COLO829 (cell line): ENCODE results near the gene ARVCF.

Experiments used
- DNase-seq: peaks from one replicate; pipeline ENCODE4 v3.0.0; 2012; ENCODE audit warnings: low spot score

Gene ARVCF, protein sequence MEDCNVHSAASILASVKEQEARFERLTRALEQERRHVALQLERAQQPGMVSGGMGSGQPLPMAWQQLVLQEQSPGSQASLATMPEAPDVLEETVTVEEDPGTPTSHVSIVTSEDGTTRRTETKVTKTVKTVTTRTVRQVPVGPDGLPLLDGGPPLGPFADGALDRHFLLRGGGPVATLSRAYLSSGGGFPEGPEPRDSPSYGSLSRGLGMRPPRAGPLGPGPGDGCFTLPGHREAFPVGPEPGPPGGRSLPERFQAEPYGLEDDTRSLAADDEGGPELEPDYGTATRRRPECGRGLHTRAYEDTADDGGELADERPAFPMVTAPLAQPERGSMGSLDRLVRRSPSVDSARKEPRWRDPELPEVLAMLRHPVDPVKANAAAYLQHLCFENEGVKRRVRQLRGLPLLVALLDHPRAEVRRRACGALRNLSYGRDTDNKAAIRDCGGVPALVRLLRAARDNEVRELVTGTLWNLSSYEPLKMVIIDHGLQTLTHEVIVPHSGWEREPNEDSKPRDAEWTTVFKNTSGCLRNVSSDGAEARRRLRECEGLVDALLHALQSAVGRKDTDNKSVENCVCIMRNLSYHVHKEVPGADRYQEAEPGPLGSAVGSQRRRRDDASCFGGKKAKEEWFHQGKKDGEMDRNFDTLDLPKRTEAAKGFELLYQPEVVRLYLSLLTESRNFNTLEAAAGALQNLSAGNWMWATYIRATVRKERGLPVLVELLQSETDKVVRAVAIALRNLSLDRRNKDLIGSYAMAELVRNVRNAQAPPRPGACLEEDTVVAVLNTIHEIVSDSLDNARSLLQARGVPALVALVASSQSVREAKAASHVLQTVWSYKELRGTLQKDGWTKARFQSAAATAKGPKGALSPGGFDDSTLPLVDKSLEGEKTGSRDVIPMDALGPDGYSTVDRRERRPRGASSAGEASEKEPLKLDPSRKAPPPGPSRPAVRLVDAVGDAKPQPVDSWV

DNA sequence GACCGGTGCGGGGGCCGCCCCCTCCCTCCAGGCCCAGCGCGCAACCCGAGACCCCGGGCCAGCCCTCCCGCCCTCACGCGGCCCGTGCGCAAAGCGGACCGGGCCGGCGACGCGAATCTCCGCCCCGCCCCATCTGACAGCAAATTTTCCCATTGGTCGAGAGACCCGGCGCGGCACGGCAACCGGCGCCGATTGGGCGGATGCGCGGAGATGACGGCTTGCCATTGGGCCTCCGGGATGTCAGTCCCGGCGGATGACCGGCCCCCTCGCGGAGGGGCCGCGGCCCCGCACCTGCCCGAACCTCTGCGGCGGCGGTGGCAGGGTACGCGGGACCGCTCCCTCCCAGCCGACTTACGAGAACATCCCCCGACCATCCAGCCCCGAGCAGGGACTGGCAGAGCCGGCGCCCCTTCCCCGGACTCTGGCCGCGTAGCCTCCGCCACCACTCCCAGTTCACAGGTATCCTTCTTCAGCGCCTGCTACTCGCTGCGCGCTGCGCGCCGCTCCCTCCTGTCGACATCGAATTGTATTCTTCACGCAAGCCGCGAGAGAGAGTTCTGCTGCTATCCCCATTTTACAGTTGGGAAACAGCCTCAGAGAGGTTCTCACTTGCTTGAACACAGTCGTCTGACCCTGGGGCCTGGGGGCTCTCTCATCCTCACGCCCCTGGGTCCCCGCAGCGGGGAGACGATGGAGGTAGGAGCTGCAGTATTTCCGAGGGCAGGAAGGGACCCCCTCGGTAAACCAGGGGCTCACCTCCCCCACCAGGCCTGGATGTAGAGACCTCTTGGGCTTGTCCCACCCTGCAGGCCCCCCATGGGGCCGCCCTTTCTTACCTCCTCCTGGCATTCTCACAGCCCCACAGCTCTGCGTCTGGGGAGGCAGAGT is at the start of gene ARVCF:
Gene ARVCF, minus strand, starts transcription at position 90 of the 888 bp plus-strand sequence. CDS start 26,029 bp downstream, outside the sequence.
- DNase-seq = peak; percentile 98

DNA sequence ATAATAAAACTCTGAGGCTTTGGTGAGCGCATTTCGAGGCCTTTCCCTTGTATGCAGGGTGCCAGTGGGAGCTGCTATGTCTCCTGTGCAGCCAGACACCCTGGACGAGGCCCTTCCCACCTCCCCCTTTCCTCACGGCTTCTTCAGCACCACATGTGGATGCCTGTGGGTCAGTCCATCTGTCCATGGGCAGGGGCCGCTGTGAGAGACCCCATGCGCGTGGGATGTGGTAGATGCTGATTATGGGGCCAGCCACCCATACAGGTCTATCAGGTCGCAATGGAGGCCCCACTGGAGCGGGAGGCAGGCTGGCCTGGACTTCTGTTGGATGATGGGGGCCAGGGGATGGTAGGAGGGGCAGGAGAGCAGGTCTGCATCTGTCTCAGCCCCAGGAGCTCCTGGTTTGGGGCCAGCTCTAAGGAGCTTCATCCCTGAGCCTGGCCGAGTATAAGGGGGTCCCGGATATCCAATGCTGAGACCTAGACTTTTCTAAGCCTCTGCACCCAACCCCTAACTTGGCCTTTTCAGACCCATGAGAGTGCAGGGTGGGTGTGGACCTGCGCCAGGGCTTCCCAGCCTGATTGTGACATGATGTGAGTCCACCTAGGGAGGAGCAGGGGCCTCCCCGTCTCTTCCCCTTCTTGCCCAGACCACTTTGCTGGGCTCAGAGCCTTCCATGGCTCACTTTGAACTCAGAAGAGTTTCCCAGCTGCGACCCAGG is 49.4 kb upstream of the ARVCF start:
- no peak for DNase-seq

DNA sequence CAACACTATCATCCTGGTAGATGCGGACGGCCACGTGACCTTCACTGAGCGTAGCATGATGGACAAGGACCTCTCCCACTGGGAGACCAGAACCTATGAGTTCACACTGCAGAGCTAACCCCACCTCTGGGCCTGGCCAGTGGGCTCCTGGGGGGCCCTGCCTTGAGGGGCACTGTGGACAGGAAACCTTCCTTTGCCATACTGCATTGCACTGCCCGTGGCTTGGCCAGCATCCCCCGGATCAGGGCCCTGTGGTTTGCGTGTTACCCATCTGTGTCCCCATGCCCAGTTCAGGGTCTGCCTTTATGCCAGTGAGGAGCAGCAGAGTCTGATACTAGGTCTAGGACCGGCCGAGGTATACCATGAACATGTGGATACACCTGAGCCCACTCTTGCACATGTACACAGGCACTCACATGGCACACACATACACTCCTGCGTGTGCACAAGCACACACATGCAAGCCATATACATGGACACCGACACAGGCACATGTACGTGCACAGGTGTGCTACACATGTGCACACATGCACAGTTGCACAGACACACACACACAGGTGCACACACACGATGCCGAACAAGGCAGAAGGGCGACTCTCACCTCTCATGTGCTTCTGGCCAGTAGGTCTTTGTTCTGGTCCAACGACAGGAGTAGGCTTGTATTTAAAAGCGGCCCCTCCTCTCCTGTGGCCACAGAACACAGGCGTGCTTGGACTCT is 48.1 kb upstream of the ARVCF start:
- no peak for DNase-seq

DNA sequence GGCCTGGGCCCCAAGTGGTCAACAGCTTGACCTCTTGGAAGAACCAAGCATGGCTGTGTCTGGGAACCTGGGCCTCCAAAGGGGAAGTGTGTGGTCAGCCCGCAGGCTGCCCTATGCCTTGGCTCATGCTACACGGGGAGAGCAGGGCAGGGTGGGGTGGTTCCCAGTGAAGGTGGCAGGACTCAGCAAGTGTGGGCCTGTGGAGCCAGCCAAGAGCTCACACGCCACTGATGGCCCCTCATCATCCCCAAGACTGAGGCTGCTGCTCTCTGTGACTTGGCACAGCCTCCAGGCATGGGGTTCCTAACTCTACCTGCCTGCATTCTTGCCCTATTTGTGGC is 47.5 kb upstream of the ARVCF start:
- DNase-seq = no peak

DNA sequence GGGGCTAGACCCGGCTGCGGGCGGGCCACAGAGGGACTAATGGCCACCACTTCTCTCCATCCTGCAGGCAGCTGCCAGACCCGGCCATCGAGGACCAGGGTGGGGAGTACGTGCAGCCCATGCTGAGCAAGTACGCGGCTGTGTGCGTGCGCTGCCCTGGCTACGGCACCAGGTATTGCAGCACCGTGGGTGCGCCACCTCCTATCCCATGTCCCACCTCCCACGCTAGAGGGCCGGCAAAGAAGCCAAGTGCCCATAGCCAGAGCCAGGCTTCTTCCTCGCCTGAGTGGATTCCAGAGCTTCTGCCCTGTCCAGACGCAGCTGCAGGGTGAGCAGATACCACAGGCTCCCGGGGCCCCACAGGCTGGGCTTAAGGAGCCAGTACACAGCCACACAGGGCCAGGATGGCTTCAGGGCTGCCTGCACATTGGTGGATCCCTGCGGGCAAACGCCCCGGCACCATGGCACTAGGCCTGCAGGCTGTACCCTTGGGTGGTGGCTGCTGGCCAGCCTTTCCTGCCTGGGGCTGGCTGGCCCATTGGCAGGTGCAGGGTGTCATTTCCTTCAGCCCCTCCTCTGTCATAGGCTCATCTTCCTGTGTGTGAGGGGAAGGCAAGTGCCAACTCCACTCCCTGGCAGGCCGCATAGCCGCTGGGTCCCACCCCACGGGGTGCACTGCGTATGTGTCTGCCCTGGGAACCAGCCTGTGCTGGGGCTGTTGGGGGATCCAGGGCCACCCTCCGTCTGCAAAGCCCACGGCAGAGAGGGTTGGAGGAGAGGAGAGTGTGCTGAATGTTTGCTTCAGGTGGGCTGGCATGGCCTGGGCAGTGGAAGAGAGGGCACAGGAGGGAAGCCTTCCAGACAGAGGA is 46.9 kb upstream of the ARVCF start:
- DNase-seq = no peak

DNA sequence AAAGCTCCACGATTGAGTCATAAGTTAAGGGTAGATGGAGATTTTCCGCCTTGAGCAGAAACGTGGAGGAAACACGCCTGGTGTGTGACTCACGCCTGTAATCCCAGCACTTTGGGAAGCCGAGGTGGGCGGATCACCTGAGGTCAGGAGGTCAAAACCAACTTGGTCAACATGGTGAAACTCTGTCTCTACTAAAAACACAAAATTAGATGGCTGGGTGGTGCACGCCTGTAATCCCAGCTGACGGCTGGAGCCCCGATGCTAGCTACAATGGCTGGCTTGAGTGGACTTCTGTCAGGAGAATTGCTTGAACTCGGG is 46.1 kb upstream of the ARVCF start:
- peak; percentile 47 for DNase-seq

DNA sequence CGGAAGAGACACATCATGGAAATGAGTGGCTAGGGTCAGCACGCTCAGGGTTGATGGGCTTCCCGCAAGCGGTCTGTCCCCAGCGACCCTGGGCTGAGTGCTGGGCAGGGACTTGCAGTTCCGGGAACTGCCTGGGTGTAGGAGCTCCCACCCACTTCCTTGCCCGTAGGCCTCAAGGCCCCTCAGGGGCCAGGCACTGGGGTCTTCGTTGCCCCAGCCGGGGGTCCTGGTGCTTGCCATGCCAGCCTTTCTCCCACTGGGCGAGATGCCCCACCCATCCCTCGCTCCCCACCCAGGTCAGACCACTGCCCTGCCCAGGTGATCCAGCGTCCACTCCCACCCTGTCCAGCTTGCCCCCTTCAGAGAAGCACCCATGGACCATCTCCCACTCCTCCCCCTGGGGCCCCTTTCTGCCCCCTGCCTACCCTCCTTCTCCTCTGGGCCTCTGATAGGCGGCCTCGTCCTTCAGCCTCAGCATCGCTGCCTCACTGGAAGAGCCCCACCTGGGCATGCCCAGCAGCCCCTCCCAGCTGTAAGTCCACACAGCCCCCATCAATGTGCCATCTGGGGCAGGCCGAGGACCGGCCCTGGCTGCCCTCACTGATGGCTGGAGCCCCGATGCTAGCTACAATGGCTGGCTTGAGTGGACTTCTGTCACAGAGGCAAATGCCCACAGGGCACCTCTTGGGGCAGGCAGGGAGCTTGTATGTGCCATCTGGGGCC is 45.6 kb upstream of the ARVCF start:
- DNase-seq = no peak

DNA sequence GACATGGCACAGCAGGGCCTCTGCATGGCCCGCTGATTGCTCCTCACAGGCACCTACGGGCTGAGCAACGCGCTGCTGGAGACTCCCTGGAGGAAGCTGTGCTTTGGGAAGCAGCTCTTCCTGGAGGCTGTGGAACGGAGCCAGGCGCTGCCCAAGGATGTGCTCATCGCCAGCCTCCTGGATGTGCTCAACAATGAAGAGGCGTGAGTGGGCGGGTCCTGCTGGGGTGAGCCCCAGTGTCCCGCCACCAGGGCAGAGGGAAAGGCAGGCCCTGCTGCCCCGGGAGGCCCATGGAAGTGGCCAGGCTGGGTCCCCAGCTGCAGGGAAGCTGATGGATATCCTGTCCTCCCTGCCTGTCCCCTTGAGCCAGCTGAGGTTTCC is 44.8 kb upstream of the ARVCF start:
- no peak for DNase-seq

DNA sequence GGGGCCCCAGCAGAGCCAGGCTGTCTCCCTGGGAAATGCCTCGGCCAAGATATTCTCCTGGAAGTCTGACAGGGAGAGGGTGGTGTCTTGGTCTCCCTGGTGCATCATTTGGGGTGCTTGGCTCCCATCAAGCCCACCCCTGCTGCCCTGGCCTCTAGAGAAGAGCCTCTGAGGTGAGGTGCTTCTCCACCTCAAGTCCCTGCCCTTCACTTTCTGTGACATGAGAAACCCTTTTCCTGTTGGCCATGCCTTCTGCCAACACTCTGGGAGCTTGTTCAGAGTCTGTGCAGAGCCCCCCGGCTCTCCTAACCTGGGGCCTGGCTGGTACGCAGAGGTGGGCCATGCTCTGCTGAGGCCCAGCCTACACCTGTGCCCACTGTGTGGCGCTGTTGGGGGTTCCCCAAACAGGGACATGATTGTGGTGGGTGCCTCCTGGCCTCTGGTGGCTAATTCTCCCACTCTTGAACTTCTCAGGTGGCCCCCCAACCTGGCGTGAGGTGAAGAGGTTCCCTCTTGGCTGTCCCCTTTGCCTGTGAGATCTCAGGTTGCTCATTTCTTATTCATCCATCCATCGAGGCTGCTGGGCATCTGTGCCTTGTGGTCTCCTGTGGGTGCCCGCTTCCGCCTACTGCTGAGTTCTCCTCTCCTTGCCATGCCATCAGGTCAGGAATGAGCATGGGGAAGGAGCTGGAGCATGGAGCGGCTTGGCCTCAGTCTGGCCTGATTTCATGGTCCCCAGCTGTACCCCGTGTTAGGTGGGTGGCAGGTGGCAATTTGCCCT is 44.3 kb upstream of the ARVCF start:
- DNase-seq = no peak

DNA sequence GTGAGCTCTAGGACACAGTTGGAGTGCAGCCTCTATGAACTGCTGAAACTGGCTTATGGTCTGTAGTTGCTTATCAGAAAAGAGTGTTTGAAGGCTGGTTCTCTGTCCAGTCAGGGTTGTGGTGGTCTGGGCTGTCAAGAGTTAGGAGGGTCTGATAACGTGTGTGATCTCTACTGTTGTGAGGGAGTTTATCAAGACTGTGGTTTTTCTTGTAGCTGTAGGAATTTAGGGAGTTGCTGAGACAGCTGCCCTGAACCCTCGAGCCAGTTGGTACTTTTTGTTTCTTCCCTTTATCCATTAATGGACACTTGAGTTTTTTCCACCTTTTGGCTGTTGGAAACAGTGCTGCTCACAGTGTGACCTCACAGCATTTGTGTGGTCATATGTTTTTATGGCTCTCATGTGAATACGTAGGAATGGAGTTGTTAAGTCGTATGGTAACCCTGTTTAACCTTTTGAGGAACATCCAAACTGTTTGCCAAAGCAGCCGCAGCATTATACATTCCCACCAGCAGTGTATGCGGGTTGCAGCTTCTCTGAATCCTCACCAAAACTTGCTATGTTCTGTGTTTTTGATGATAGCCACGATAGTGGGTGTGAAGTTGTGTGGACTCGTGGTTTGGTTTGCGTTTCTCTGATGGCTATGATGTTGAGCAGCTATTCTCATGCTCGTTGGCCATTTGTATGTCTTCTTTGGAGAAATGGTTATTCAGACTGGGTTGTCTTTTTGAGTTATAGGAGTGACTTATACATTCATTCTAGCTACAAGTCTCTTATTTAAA is 42.6 kb upstream of the ARVCF start:
- no peak for DNase-seq

DNA sequence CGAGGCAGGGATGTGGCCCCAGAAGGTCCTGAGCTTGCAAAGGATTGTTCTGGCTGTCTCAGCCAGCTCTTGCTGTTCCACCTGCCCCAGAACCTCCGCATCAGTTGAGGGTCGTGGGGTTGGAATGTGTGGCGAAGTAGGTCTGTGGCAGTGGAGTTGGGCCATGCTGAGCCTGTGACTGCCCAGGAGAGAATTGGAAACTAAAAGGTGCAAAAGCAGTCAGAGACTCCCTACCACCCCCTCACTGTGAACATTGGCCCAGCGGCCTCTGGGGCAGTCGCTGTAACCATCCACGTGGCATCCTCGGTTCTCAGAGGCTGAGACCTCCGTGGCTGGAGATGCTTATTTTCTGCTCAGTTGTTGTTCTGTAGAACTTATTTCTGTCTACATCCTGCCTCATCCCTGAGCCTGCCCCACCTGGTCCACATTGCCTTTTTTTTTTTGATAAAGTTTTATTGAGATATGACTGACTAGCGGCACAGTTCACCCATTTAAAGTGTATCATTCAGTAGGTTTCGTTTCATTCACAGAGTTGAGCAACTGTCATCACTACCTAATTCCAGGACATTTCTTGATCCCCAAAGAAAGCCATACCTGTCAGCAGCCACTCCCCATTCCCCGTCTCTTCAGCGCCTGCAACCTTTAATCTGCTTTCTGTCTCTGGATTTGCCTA is 41.1 kb upstream of the ARVCF start:
- no peak for DNase-seq

DNA sequence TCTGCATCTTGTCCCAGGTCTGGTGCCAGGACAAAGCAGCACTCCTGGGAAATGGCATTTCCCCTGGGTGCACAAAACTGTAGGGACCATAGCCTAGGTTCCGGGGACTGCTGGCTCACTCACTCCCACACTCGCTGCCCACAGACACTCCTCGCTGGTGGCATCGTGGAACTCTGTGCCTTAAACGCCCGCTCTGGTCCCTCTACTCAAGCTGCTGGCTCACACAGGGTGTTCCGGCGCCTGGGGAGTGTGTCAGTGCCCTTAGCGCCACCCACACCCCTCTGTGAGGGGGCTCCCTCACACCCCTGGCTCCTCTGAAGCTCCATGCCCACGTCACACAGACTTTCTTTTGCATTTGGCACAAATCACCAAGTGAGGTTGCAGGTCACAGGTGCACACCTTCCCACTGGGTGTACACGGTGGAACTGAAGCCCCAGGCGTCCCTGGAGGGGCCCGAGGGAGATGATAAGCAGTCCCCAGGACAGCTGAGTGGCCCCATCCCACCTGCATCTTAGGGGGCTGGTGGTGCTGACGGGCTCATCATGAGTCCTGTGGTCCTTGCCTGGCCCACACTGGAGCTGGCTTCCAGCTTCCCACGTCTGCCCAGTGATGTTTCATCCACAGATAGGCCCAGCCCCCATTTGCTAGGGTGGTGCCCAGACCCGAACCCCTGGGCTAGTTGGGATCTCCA is 40.2 kb upstream of the ARVCF start:
- no peak for DNase-seq

DNA sequence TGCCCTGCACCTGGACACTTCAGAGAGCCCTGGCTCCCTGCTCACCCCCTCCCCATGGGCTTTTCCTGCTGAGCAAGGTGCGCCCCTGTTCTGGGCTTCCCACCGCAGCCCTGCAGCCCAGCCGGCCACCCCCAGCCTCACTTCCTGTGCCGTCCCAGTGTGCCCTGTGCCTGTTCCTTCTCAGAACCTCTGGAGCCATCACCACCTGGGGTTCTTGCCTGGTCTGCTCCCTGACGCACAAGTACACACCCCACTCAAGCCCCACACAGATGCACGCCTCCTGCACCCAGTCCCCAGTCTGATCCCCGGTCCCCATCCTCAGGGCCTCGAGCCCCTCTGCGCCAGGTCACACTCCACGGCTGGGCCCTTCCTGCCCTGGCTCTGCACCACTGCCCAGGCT is 39.5 kb upstream of the ARVCF start:
- no peak for DNase-seq

DNA sequence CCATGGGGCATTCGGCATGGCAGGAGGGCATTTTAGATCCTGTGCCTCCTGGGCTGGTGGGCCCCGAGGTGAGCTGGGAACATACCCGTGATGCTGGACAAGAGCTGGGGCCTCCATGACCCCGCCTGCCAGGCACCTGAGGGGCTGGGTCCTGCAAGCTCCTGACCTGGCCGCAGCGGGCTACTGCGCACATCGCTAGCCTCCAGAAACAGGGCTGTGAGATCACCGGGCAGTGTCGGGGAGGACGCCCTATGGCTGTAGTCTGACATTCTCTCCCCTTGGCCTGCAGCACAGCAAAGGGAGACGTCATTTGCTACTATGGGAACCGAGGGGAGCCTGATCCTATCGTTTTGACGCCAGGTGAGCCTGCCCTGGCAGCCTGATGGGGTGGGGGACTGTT is 39.0 kb upstream of the ARVCF start:
- no peak for DNase-seq

DNA sequence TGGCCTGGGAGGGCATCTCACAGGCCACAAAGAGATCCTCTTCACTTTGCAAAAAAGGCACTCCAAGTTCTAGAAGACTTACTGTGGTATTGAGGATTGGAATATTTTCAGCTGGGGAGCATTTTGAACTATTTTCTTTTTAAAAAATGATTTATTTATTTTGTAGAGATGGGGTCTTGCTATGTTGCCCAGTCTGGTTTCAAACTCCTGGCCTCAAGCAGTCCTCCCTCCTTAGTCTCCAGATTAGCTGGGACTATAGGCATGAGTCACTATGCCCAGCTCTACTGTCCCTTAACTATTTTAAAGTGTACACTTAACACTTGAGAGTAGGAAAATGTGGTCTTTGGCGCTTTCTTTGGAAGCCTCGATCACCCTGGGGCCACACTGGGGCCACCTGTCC is 38.5 kb upstream of the ARVCF start:
- DNase-seq = no peak

DNA sequence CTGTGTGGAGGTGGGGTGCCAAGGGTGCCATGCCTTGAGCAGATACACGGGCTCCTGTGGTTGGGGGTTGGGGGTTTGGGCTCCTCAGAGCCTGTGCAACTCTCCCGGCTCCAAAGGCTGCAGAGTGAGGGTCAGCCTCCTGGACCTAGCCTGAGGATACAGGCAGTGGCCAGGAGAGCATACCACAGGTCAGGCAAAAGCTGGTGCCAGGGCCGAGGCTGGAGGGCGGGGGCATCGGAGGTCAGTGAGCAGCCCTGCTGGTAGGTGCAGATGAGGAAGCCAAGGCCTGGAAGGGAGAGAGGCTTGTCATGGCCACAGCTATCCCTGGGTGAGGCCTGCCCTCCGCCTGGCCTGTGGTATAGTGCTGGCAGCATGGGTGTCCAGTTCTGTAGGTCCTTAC is 37.9 kb upstream of the ARVCF start:
- no peak for DNase-seq

DNA sequence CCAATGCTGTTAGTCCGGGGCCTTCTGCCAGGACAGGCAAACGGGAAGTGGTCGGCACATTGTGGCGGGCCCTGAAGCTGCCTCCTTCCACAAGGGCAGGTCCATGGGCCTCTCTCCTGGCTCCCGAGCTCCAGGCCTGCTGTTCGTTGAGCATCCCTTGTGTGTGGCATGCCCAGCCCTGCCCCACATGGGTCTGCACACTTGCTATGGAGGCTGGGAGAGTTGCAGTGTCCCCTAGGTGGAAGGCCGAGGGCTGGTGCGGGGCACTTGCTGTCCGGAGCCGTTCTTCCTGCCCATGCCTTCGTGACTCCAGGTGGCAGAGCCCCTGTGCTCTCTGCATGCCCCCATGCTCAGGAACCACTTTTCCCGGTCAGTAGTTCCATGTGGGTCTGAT is 37.4 kb upstream of the ARVCF start:
- no peak for DNase-seq
